IMR-90 (cell line): Measurements from ENCODE around the gene TSPAN17.

Experiments
- BHLHE40 ChIP-seq: fragments of 150-350 bp; IDR thresholded peaks from 2 replicates; pipeline ENCODE4 v1.6.1; 2016; ENCODE audit warnings: mild to moderate bottlenecking, low read depth, low read length
- CEBPB ChIP-seq: IDR thresholded peaks from 2 replicates; pipeline ENCODE4 v1.6.1; 2012; ENCODE audit warnings: low read depth, low read length, improper control_type of control experiment
- CTCF ChIP-seq: conservative IDR thresholded peaks from 2 replicates; pipeline ENCODE4 v1.5.1; 2012; ENCODE audit warnings: mild to moderate bottlenecking, low read depth, low read length, improper control_type of control experiment
- ELK1 ChIP-seq: fragments of 150-350 bp; IDR thresholded peaks from 2 replicates; pipeline ENCODE4 v1.6.1; 2016; ENCODE audit warnings: low read depth, mild to moderate bottlenecking, low read length, moderate library complexity, borderline replicate concordance
- FOS ChIP-seq: fragments of 150-350 bp; IDR thresholded peaks from 2 replicates; pipeline ENCODE4 v1.6.1; 2016; ENCODE audit warnings: low read depth, low read length
- MAFK ChIP-seq: IDR thresholded peaks from 2 replicates; pipeline ENCODE4 v1.6.1; 2012; ENCODE audit warnings: low read depth, low read length, improper control_type of control experiment
- MAZ ChIP-seq: IDR thresholded peaks from 2 replicates; pipeline ENCODE4 v1.6.1; 2012; ENCODE audit warnings: low read depth, mild to moderate bottlenecking, low read length, improper control_type of control experiment, moderate library complexity, borderline replicate concordance
- MXI1 ChIP-seq: IDR thresholded peaks from 2 replicates; pipeline ENCODE4 v1.6.1; 2012; ENCODE audit warnings: low read depth, mild to moderate bottlenecking, low read length, moderate library complexity, borderline replicate concordance
- POLR2A ChIP-seq: IDR thresholded peaks from 2 replicates; pipeline ENCODE4 v1.6.1; 2012; ENCODE audit warnings: mild to moderate bottlenecking, low read depth, low read length
- RCOR1 ChIP-seq: IDR thresholded peaks from 2 replicates; pipeline ENCODE4 v1.6.1; 2012; ENCODE audit warnings: mild to moderate bottlenecking, low read length, improper control_type of control experiment; ENCODE audit not compliant: insufficient replicate concordance
- SMC3 ChIP-seq: fragments of 150-350 bp; IDR thresholded peaks from 2 replicates; pipeline ENCODE4 v1.6.1; 2016; ENCODE audit warnings: low read depth, mild to moderate bottlenecking, antibody characterized with exemption, low read length, moderate library complexity
- USF2 ChIP-seq: fragments of 150-350 bp; IDR thresholded peaks from 2 replicates; pipeline ENCODE4 v1.6.1; 2017; ENCODE audit warnings: mild to moderate bottlenecking, antibody characterized with exemption, low read length, low read depth

GRCh38 chr5:176670449-176670848 is 23.2 kb downstream of the TSPAN17 start:
- no peak for TF ChIP-seq USF2
- TF ChIP-seq CTCF = no peak
- TF ChIP-seq MAFK = no peak
- no peak for TF ChIP-seq RCOR1
- no peak for TF ChIP-seq POLR2A
- TF ChIP-seq FOS = no peak
- no peak for TF ChIP-seq MAZ
- no peak for TF ChIP-seq BHLHE40
- no peak for TF ChIP-seq ELK1
- no peak for TF ChIP-seq MXI1
- no peak for TF ChIP-seq CEBPB
- TF ChIP-seq SMC3 = no peak
